Measurements from ENCODE around the gene FBXL17. TPM values are rescaled to one million over a fixed set of nuclear protein-coding genes. Genes with fewer than 3 reads are reported as not detected.

Gene FBXL17
- total and polyA plus RNA-seq, 4 donors: 30.0 to 58.0 (median 40.3) TPM

DNA sequence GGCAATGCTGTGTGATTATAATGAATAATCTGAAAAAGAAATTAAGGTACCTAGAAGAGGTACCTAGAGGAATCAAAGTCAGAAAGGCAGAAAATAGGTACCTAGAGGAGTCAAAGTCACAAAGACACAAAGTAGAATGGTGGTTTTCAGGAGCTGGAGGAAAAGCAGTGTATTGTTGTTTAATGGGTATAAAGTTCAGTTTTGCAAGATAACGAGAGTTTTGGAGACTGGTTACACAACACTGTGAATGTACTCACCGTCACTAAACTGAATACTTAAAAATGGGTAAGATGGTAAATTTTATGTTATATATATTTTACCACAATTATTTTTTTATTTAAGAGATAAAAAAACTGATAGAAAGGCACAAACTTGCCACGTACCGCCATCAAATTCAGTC is 57.0 kb downstream of the FBXL17 start:
- Histone ChIP-seq H3K36me3 (ENCODE audit: control insufficient read depth, insufficient read depth, low read length) (no peaks in the 10 kb centered on the region), H3K9me3 (ENCODE audit: control insufficient read depth, insufficient read depth, low read length) (no peaks in the 10 kb centered on the region), H3K27ac (ENCODE audit: low read depth, low read length) (no peak overlapping the region), H3K4me1 (ENCODE audit: control insufficient read depth, insufficient read depth, low read length) (no peaks in the 10 kb centered on the region), H3K27me3 (ENCODE audit: control insufficient read depth, insufficient read depth, low read length) (no peaks in the 10 kb centered on the region), H3K4me3 (ENCODE audit: low read depth, low read length) (no peak overlapping the region)
- no CpG with 5 or more reads among the region's 4 CpGs for WGBS (ENCODE audit: insufficient coverage)
- no peak for DNase-seq (ENCODE audit: low read depth in 4 of 6, low spot score in 6 of 6)

DNA sequence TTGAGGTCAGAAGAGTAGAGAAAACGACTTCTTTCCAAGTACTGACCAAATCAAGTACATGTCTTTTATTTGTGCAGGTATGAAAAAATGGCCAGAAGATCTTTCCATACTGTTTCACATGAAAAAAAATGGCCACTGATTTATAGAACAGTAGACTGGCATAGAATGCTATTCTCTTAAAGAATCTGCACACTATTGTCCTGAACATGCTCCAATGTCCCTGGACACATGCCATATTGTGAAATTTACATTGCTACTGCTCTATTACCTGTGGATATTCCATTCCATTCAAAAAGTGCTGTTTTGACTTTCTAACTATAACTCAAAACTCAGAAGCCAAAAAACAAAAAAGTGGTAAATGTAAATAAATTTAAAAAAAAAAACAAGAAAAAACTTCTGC is 60.6 kb downstream of the FBXL17 start:
- WGBS (ENCODE audit: insufficient coverage): no CpG with 5 or more reads among the region's 1 CpG
- no peak for DNase-seq (ENCODE audit: low read depth in 4 of 6, low spot score in 6 of 6)

GRCh38 chr5:108320231-108320630 is 61.7 kb downstream of the FBXL17 start:
- no peak overlapping the region for H3K4me3 ChIP-seq (ENCODE audit: low read depth, low read length)
- H3K4me1 ChIP-seq (ENCODE audit: control insufficient read depth, insufficient read depth, low read length): no peaks in the 10 kb centered on the region
- DNase-seq (ENCODE audit: low read depth in 4 of 6, low spot score in 6 of 6): peak in 1 of 6 donors; percentile 26
- no peaks in the 10 kb centered on the region for H3K36me3 ChIP-seq (ENCODE audit: control insufficient read depth, insufficient read depth, low read length)
- H3K9me3 ChIP-seq (ENCODE audit: control insufficient read depth, insufficient read depth, low read length): no peaks in the 10 kb centered on the region
- H3K27me3 ChIP-seq (ENCODE audit: control insufficient read depth, insufficient read depth, low read length): no peaks in the 10 kb centered on the region
- no peak overlapping the region for H3K27ac ChIP-seq (ENCODE audit: low read depth, low read length)

More for the DNA sequence above, 60.6 kb downstream of the FBXL17 start:
- no peak overlapping the region for H3K27ac ChIP-seq (ENCODE audit: low read depth, low read length)
- H3K36me3 ChIP-seq (ENCODE audit: control insufficient read depth, insufficient read depth, low read length): no peaks in the 10 kb centered on the region
- H3K4me3 ChIP-seq (ENCODE audit: low read depth, low read length): no peak overlapping the region
- H3K4me1 ChIP-seq (ENCODE audit: control insufficient read depth, insufficient read depth, low read length): no peaks in the 10 kb centered on the region
- no peaks in the 10 kb centered on the region for H3K9me3 ChIP-seq (ENCODE audit: control insufficient read depth, insufficient read depth, low read length)
- no peaks in the 10 kb centered on the region for H3K27me3 ChIP-seq (ENCODE audit: control insufficient read depth, insufficient read depth, low read length)

- no peaks in the 10 kb centered on the region for H3K4me1 ChIP-seq (ENCODE audit: control insufficient read depth, insufficient read depth, low read length)
These were observed 66.1 kb downstream of the FBXL17 start for GRCh38 chr5:108315829-108316228.

DNA sequence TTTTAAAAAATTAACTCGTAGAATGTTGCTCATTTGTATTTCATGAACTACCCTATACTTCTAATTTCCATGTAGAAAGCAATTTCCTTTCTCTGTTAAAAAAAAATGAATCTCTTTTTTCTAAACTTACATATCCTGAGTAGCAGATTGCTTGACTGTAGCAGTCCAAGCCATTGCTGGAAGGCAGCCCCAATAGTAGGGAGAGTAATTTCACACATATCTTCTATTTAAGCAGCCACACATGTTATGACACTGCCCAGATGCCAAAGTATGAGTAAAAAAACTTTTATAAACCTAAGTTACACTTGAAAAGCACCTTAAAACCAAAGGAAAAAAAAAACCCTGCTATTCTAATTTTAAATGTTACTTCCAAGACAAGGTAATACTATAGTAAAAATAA is 69.6 kb downstream of the FBXL17 start:
- no peaks in the 10 kb centered on the region for H3K4me1 ChIP-seq (ENCODE audit: control insufficient read depth, insufficient read depth, low read length)
- H3K9me3 ChIP-seq (ENCODE audit: control insufficient read depth, insufficient read depth, low read length): no peaks in the 10 kb centered on the region
- no peaks in the 10 kb centered on the region for H3K27me3 ChIP-seq (ENCODE audit: control insufficient read depth, insufficient read depth, low read length)
- no peak overlapping the region for H3K4me3 ChIP-seq (ENCODE audit: low read depth, low read length)
- H3K27ac ChIP-seq (ENCODE audit: low read depth, low read length): no peak overlapping the region
- no CpG with 5 or more reads among the region's 1 CpG for WGBS (ENCODE audit: insufficient coverage)
- peak in 1 of 6 donors; percentile 37 for DNase-seq (ENCODE audit: low read depth in 4 of 6, low spot score in 6 of 6)
- no peaks in the 10 kb centered on the region for H3K36me3 ChIP-seq (ENCODE audit: control insufficient read depth, insufficient read depth, low read length)

More at GRCh38 chr5:108315829-108316228, 66.1 kb downstream of the FBXL17 start:
- Histone ChIP-seq H3K36me3 (ENCODE audit: control insufficient read depth, insufficient read depth, low read length) (no peaks in the 10 kb centered on the region), H3K27ac (ENCODE audit: low read depth, low read length) (no peak overlapping the region), H3K9me3 (ENCODE audit: control insufficient read depth, insufficient read depth, low read length) (no peaks in the 10 kb centered on the region), H3K27me3 (ENCODE audit: control insufficient read depth, insufficient read depth, low read length) (no peaks in the 10 kb centered on the region), H3K4me3 (ENCODE audit: low read depth, low read length) (no peak overlapping the region)
- DNase-seq (ENCODE audit: low read depth in 4 of 6, low spot score in 6 of 6): no peak

GRCh38 chr5:108311682-108312081 is 70.2 kb downstream of the FBXL17 start:
- H3K36me3 ChIP-seq (ENCODE audit: control insufficient read depth, insufficient read depth, low read length): no peaks in the 10 kb centered on the region
- 100% methylated on average over 1 of the region's 3 CpGs for WGBS (ENCODE audit: insufficient coverage)
- H3K9me3 ChIP-seq (ENCODE audit: control insufficient read depth, insufficient read depth, low read length): no peaks in the 10 kb centered on the region
- H3K27me3 ChIP-seq (ENCODE audit: control insufficient read depth, insufficient read depth, low read length): no peaks in the 10 kb centered on the region
- DNase-seq (ENCODE audit: low read depth in 4 of 6, low spot score in 6 of 6): no peak
- H3K4me3 ChIP-seq (ENCODE audit: low read depth, low read length): no peak overlapping the region
- H3K27ac ChIP-seq (ENCODE audit: low read depth, low read length): no peak overlapping the region
- no peaks in the 10 kb centered on the region for H3K4me1 ChIP-seq (ENCODE audit: control insufficient read depth, insufficient read depth, low read length)

DNA sequence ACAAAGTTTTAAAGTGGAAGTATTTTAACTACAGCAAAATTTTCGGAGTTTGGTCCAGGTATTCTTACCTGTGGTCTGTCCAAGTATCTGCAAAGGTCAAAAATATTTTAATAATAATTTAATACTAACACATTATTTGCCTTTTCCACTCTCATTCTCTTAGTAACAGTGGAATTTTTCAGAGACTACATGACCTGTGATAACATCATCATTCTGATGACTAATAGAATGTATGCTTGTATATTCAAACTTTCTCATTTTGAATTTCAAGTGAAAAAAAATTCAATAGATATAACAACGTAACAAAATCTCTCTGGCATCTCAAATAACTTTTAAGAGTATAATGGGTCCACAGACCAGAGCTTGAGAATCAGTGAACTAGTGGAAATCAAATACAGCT is 78.3 kb downstream of the FBXL17 start:
- DNase-seq (ENCODE audit: low read depth in 4 of 6, low spot score in 6 of 6): no peak
- H3K4me1 ChIP-seq (ENCODE audit: control insufficient read depth, insufficient read depth, low read length): no peaks in the 10 kb centered on the region

DNA sequence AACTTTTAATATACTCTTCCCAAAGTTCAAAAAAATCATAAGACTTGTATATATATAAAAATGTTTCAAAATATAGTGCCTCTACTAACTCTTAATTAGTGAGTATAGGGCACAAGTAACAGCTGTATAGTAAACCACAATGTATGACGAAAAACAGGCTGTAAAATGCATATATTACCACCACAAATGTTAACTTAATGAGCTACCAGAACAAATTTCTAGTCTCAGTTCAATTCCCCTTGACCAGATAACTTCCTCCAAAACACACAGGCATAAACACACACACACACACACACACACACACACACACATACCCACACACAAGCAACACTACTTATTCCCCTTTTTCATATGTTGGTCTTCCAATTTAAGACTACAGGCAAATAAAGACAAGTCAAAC is 78.8 kb downstream of the FBXL17 start:
- H3K27me3 ChIP-seq (ENCODE audit: control insufficient read depth, insufficient read depth, low read length): no peaks in the 10 kb centered on the region
- H3K4me1 ChIP-seq (ENCODE audit: control insufficient read depth, insufficient read depth, low read length): no peaks in the 10 kb centered on the region
- no peaks in the 10 kb centered on the region for H3K36me3 ChIP-seq (ENCODE audit: control insufficient read depth, insufficient read depth, low read length)
- no peak overlapping the region for H3K4me3 ChIP-seq (ENCODE audit: low read depth, low read length)
- no peaks in the 10 kb centered on the region for H3K9me3 ChIP-seq (ENCODE audit: control insufficient read depth, insufficient read depth, low read length)
- no peak for DNase-seq (ENCODE audit: low read depth in 4 of 6, low spot score in 6 of 6)
- no peak overlapping the region for H3K27ac ChIP-seq (ENCODE audit: low read depth, low read length)
- WGBS (ENCODE audit: insufficient coverage): no CpG with 5 or more reads among the region's 1 CpG

More for the DNA sequence above, 78.3 kb downstream of the FBXL17 start:
- H3K27ac ChIP-seq (ENCODE audit: low read depth, low read length): no peak overlapping the region
- H3K27me3 ChIP-seq (ENCODE audit: control insufficient read depth, insufficient read depth, low read length): no peaks in the 10 kb centered on the region
- H3K4me3 ChIP-seq (ENCODE audit: low read depth, low read length): no peak overlapping the region
- no CpG with 5 or more reads among the region's 2 CpGs for WGBS (ENCODE audit: insufficient coverage)
- no peaks in the 10 kb centered on the region for H3K36me3 ChIP-seq (ENCODE audit: control insufficient read depth, insufficient read depth, low read length)
- H3K9me3 ChIP-seq (ENCODE audit: control insufficient read depth, insufficient read depth, low read length): no peaks in the 10 kb centered on the region

DNA sequence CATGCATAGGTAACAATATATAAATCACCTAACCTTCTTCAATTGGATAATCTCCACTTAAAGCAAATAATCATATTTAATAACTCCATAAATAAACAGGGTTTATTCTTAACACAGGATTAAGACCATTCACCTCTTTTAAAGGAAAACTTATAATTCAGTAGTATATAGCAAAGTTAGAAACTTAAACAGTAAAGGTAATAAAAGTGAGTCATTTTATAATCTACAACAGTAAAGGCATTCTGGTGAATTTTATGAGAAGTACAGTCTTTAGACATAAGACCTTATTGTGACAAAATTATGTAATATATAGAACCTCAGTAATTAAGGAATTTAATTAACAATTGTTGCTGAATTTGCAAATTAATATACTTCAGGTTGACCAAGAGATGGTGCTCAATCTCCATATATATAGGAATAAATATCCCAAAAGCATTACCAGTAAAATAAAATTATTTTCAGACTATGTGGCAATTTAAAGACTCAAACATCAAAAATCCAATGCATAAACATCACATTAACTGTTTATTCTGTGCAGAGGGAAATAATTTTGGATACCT is 84.8 kb downstream of the FBXL17 start:
- no peak for DNase-seq (ENCODE audit: low read depth in 4 of 6, low spot score in 6 of 6)
- no peaks in the 10 kb centered on the region for H3K9me3 ChIP-seq (ENCODE audit: control insufficient read depth, insufficient read depth, low read length)
- H3K4me3 ChIP-seq (ENCODE audit: low read depth, low read length): no peak overlapping the region
- H3K4me1 ChIP-seq (ENCODE audit: control insufficient read depth, insufficient read depth, low read length): no peaks in the 10 kb centered on the region
- H3K27me3 ChIP-seq (ENCODE audit: control insufficient read depth, insufficient read depth, low read length): no peaks in the 10 kb centered on the region
- no peak overlapping the region for H3K27ac ChIP-seq (ENCODE audit: low read depth, low read length)
- no peaks in the 10 kb centered on the region for H3K36me3 ChIP-seq (ENCODE audit: control insufficient read depth, insufficient read depth, low read length)

DNA sequence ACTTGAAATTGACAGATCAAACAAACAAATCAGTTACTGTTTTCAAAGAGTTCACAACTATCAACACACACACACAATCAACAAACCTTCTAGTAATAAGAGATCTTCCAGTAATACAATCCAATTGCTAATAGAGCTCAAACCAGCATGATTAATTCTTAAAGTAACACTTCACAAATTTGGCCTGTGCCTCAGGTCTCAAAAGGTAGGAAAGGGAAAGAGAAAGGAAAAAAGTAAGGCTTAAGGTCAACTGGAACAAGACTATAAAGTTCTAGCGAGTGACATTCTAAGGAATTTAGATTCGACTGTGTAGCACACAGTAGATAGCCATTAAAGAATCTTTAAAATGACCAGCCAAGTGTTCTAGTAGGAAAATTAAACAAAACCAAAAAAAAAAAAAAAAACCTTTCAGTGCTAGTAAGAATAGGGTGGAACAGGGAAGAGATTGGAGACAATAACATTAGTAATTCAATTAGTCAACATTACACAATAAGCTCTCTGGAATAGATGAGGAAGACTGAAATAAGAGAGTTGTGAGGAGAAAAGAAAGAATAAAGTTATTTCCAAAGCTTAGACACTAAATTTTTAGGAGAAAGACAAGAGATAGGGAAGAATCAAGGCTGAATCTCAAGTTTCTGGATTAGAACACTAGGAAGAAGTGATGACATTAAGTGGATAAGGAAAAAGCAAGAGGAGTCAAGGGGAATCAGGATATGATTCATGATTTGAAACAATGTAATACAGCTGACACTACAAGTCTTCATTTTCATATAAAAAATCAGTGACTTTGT is 86.1 kb downstream of the FBXL17 start:
- WGBS (ENCODE audit: insufficient coverage): no CpG with 5 or more reads among the region's 2 CpGs
- Histone ChIP-seq H3K4me1 (ENCODE audit: control insufficient read depth, insufficient read depth, low read length) (no peaks in the 10 kb centered on the region), H3K27me3 (ENCODE audit: control insufficient read depth, insufficient read depth, low read length) (no peaks in the 10 kb centered on the region), H3K27ac (ENCODE audit: low read depth, low read length) (no peak overlapping the region), H3K4me3 (ENCODE audit: low read depth, low read length) (no peak overlapping the region), H3K36me3 (ENCODE audit: control insufficient read depth, insufficient read depth, low read length) (no peaks in the 10 kb centered on the region), H3K9me3 (ENCODE audit: control insufficient read depth, insufficient read depth, low read length) (no peaks in the 10 kb centered on the region)
- no peak for DNase-seq (ENCODE audit: low read depth in 4 of 6, low spot score in 6 of 6)
